ENCODE data around the gene ZNF17. TPM values are rescaled to one million over a fixed set of nuclear protein-coding genes. Genes with fewer than 3 reads are reported as not detected.
A peak's percentile ranks its signal among the peaks of the same experiment; 100 is the strongest.

The ZNF17 gene
- total RNA-seq, 2 experiments from 2014 or later: 14.9 to 31.4 TPM

- Histone ChIP-seq H3K9me2 (ENCODE audit: insufficient read depth, low read length) (no peaks in the 10 kb centered on the region), H3K9me3 (ENCODE audit: low read length) (peaks cover 26% of the 10 kb centered on the region), H3K4me3 (ENCODE audit: low read depth, low read length, poor library complexity, severe bottlenecking) (no peak overlapping the region), H3K4me2 (ENCODE audit: low read length) (no peak overlapping the region), H2AFZ (ENCODE audit: low read length) (no peak overlapping the region), H3K27ac (ENCODE audit: low read depth, low read length, poor library complexity, severe bottlenecking) (no peak overlapping the region), H3K4me1 (ENCODE audit: insufficient read depth, low read length, poor library complexity, severe bottlenecking) (no peaks in the 10 kb centered on the region), H3K79me2 (ENCODE audit: insufficient read depth, low read depth, low read length) (no peaks in the 10 kb centered on the region), H4K20me1 (ENCODE audit: insufficient read depth, low read length) (no peaks in the 10 kb centered on the region), H3K36me3 (ENCODE audit: insufficient read depth, low read length) (peaks cover 56% of the 10 kb centered on the region)
- ChIA-PET CTCF (ENCODE audit: unreplicated experiment) (no interaction called here), POLR2A (no interaction called here)
- DNase-seq (ENCODE audit: low spot score): no peak
- no peak for TF ChIP-seq CTCF (conservative IDR thresholded peaks at IDR 0.05; ENCODE audit: low read length)
- TF ChIP-seq EZH2phosphoT487 (IDR thresholded peaks at IDR 0.05; ENCODE audit: borderline replicate concordance, low read depth, low read length): no peak
- intact Hi-C loops (cut with micrococcal nuclease; ENCODE audit: unreplicated experiment): no loop called here
- no TSS peak for BruUV-seq (replicated peaks)
Observed at GRCh38 chr19:57376151-57376550, 34.8 kb upstream of the ZNF17 start.

- Histone ChIP-seq H3K27ac (ENCODE audit: low read depth, low read length, poor library complexity, severe bottlenecking) (no peak overlapping the region), H2AFZ (ENCODE audit: low read length) (no peak overlapping the region), H4K20me1 (ENCODE audit: insufficient read depth, low read length) (no peaks in the 10 kb centered on the region), H3K9me3 (ENCODE audit: low read length) (peaks cover 26% of the 10 kb centered on the region), H3K4me3 (ENCODE audit: low read depth, low read length, poor library complexity, severe bottlenecking) (no peak overlapping the region), H3K4me1 (ENCODE audit: insufficient read depth, low read length, poor library complexity, severe bottlenecking) (no peaks in the 10 kb centered on the region), H3K79me2 (ENCODE audit: insufficient read depth, low read depth, low read length) (no peaks in the 10 kb centered on the region), H3K4me2 (ENCODE audit: low read length) (no peak overlapping the region), H3K36me3 (ENCODE audit: insufficient read depth, low read length) (peaks cover 49% of the 10 kb centered on the region), H3K9me2 (ENCODE audit: insufficient read depth, low read length) (no peaks in the 10 kb centered on the region)
- intact Hi-C loops (cut with micrococcal nuclease; ENCODE audit: unreplicated experiment): no loop called here
- TSS peak; percentile 55 for BruUV-seq (replicated peaks)
- TF ChIP-seq EZH2phosphoT487 (IDR thresholded peaks at IDR 0.05; ENCODE audit: borderline replicate concordance, low read depth, low read length): no peak
- TF ChIP-seq CTCF (conservative IDR thresholded peaks at IDR 0.05; ENCODE audit: low read length): no peak
- CTCF ChIA-PET (ENCODE audit: unreplicated experiment): no interaction called here
- DNase-seq (ENCODE audit: low spot score): no peak
- POLR2A ChIA-PET: no interaction called here
Observed at GRCh38 chr19:57377498-57378146, 33.3 kb upstream of the ZNF17 start.

GRCh38 chr19:57380923-57381322, 30.0 kb upstream of the ZNF17 start:
- H3K4me3 ChIP-seq (ENCODE audit: low read depth, low read length, poor library complexity, severe bottlenecking): no peak overlapping the region
- no peak for DNase-seq (ENCODE audit: low spot score)
- no peak overlapping the region for H3K27ac ChIP-seq (ENCODE audit: low read depth, low read length, poor library complexity, severe bottlenecking)
- no peak overlapping the region for H3K4me2 ChIP-seq (ENCODE audit: low read length)
- H3K36me3 ChIP-seq (ENCODE audit: insufficient read depth, low read length): peaks cover 24% of the 10 kb centered on the region
- H3K4me1 ChIP-seq (ENCODE audit: insufficient read depth, low read length, poor library complexity, severe bottlenecking): no peaks in the 10 kb centered on the region
- ChIA-PET POLR2A (no interaction called here), CTCF (ENCODE audit: unreplicated experiment) (no interaction called here)
- no peak overlapping the region for H2AFZ ChIP-seq (ENCODE audit: low read length)
- no peaks in the 10 kb centered on the region for H4K20me1 ChIP-seq (ENCODE audit: insufficient read depth, low read length)
- no TSS peak for BruUV-seq (replicated peaks)
- no peaks in the 10 kb centered on the region for H3K79me2 ChIP-seq (ENCODE audit: insufficient read depth, low read depth, low read length)
- no peak for TF ChIP-seq CTCF (conservative IDR thresholded peaks at IDR 0.05; ENCODE audit: low read length)
- no peak for TF ChIP-seq EZH2phosphoT487 (IDR thresholded peaks at IDR 0.05; ENCODE audit: borderline replicate concordance, low read depth, low read length)
- H3K9me2 ChIP-seq (ENCODE audit: insufficient read depth, low read length): no peaks in the 10 kb centered on the region
- intact Hi-C loops (cut with micrococcal nuclease; ENCODE audit: unreplicated experiment): no loop called here
- H3K9me3 ChIP-seq (ENCODE audit: low read length): peaks cover 18% of the 10 kb centered on the region; the same call in 1 of the 2 replicates

Measured in OCI-LY7 (cell line).